NCI-H748 (cell line): ENCODE data around the gene TUFT1.
"Not testable (repeated sequence)": the region's sequence is repeated elsewhere in the genome, so short reads cannot be mapped to it uniquely, and the experiment has no call there.

ENCODE experiments used
- DNase-seq: peaks from one replicate; lab custom pipeline; 2025; ENCODE audit not compliant: unreplicated experiment; lab: John Stamatoyannopoulos, UW

TUFT1 gene

GRCh38 chr1:151578941-151579340 lies 38.8 kb downstream of the TUFT1 start:
- DNase-seq: no peak

GRCh38 chr1:151579436-151580225 lies 39.5 kb downstream of the TUFT1 start:
- DNase-seq: no peak

GRCh38 chr1:151581451-151581850 lies 41.3 kb downstream of the TUFT1 start:
- DNase-seq: no peak

GRCh38 chr1:151581921-151582320 lies 41.8 kb downstream of the TUFT1 start:
- no peak for DNase-seq

- DNase-seq: no peak
These were observed 43.7 kb downstream of the TUFT1 start for GRCh38 chr1:151583796-151584195.

GRCh38 chr1:151584278-151584677 lies 44.2 kb downstream of the TUFT1 start:
- no peak for DNase-seq

- no peak for DNase-seq
These were observed 44.7 kb downstream of the TUFT1 start for GRCh38 chr1:151584780-151585179.

GRCh38 chr1:151585622-151586021 lies 45.5 kb downstream of the TUFT1 start:
- DNase-seq: no peak

- no peak for DNase-seq
These were observed 50.9 kb downstream of the TUFT1 start for GRCh38 chr1:151590961-151591360.

- DNase-seq: no peak
These were observed 53.6 kb downstream of the TUFT1 start for GRCh38 chr1:151593730-151594129.

GRCh38 chr1:151594143-151594625 lies 54.1 kb downstream of the TUFT1 start:
- DNase-seq: peak; percentile 78

GRCh38 chr1:151596166-151596953 lies 56.3 kb downstream of the TUFT1 start:
- DNase-seq: no peak

GRCh38 chr1:151602550-151602949 lies 62.4 kb downstream of the TUFT1 start:
- not testable (repeated sequence) for DNase-seq

- DNase-seq: no peak
These were observed 64.2 kb downstream of the TUFT1 start for GRCh38 chr1:151604291-151604690.

- no peak for DNase-seq
These were observed 66.3 kb downstream of the TUFT1 start for GRCh38 chr1:151606384-151606783.

GRCh38 chr1:151606857-151607256 lies 66.7 kb downstream of the TUFT1 start:
- DNase-seq: no peak

GRCh38 chr1:151610142-151610541 lies 70.0 kb downstream of the TUFT1 start:
- DNase-seq: no peak

GRCh38 chr1:151611288-151611790 lies 71.2 kb downstream of the TUFT1 start:
- no peak for DNase-seq

- DNase-seq: peak; percentile 95
These were observed 71.9 kb downstream of the TUFT1 start, which contains the start of gene SNX27 for GRCh38 chr1:151611832-151612500. Gene SNX27, plus strand, starts transcription at chr1:151612050. Its CDS starts 152 bp downstream, at chr1:151612202.

- DNase-seq: peak; percentile 35
These were observed 72.6 kb downstream of the TUFT1 start for GRCh38 chr1:151612501-151613281.
